Ishikawa (cell line): ENCODE measurements around the gene GKN2.
A peak's percentile ranks its signal among the peaks of the same experiment; 100 is the strongest.

ENCODE experiments used
- CEBPB ChIP-seq: IDR thresholded peaks from 2 replicates; pipeline ENCODE4 v1.6.1; 2012
- CREB1 ChIP-seq: IDR thresholded peaks from 2 replicates; pipeline ENCODE4 v1.6.1; 2012; ENCODE audit warnings: low read depth
- EGR1 ChIP-seq: IDR thresholded peaks from 2 replicates; pipeline ENCODE4 v1.6.1; 2012
- EP300 ChIP-seq: IDR thresholded peaks from 2 replicates; pipeline ENCODE4 v1.6.1; 2012; ENCODE audit warnings: borderline replicate concordance
- FOXM1 ChIP-seq: IDR thresholded peaks from 2 replicates; pipeline ENCODE4 v1.6.1; 2012; ENCODE audit warnings: low read depth, borderline replicate concordance
- MAX ChIP-seq: IDR thresholded peaks from 2 replicates; pipeline ENCODE4 v1.6.1; 2012
- NFIC ChIP-seq: IDR thresholded peaks from 2 replicates; pipeline ENCODE4 v1.6.1; 2012
- RAD21 ChIP-seq: IDR thresholded peaks from 2 replicates; pipeline ENCODE4 v1.6.1; 2012; ENCODE audit warnings: low read depth
- REST ChIP-seq: IDR thresholded peaks from 2 replicates; pipeline ENCODE4 v1.6.1; 2012; ENCODE audit warnings: low read depth, mild to moderate bottlenecking
- TAF1 ChIP-seq: IDR thresholded peaks from 2 replicates; pipeline ENCODE4 v1.6.1; 2012; ENCODE audit warnings: low read depth, mild to moderate bottlenecking
- TCF12 ChIP-seq: IDR thresholded peaks from 2 replicates; pipeline ENCODE4 v1.6.1; 2012; ENCODE audit warnings: low read depth
- TEAD4 ChIP-seq: IDR thresholded peaks from 2 replicates; pipeline ENCODE4 v1.6.1; 2012
- USF1 ChIP-seq: IDR thresholded peaks from 2 replicates; pipeline ENCODE4 v1.6.1; 2012
- YY1 ChIP-seq: IDR thresholded peaks from 2 replicates; pipeline ENCODE4 v1.6.1; 2012; ENCODE audit warnings: low read depth
- ZBTB7A ChIP-seq: IDR thresholded peaks from 2 replicates; pipeline ENCODE4 v1.6.1; 2012; ENCODE audit warnings: low read depth

GKN2 gene

GRCh38 chr2:68926796-68927195, 25.9 kb downstream of the GKN2 start:
- TF ChIP-seq NFIC: peak; percentile 78
- TF ChIP-seq EP300: no peak
- peak; percentile 32; the same call in 1 of the 2 replicates for TF ChIP-seq MAX
- TF ChIP-seq EGR1: no peak
- TF ChIP-seq RAD21: no peak

- TF ChIP-seq RAD21 (peak; percentile 95), FOXM1 (no peak)
Measured at GRCh38 chr2:68925295-68925896, 27.3 kb downstream of the GKN2 start.

- TF ChIP-seq CEBPB (no peak), YY1 (no peak), TAF1 (no peak), RAD21 (no peak), TCF12 (no peak), CREB1 (no peak), REST (no peak), MAX (no peak), USF1 (no peak), ZBTB7A (no peak), FOXM1 (no peak), TEAD4 (no peak), EGR1 (no peak), NFIC (no peak)
Measured at GRCh38 chr2:68921646-68922045, 31.0 kb downstream of the GKN2 start.

GRCh38 chr2:68920481-68921170, 32.1 kb downstream of the GKN2 start:
- TF ChIP-seq CREB1 (no peak), YY1 (no peak), REST (no peak)

- TF ChIP-seq TCF12: no peak
- TF ChIP-seq FOXM1: 0 out of 2 replicates have a peak, but pooled peaks have one; percentile 17
- no peak for TF ChIP-seq REST
- TF ChIP-seq TEAD4: peak; percentile 51
- TF ChIP-seq YY1: no peak
- peak; percentile 46; the same call in 1 of the 2 replicates for TF ChIP-seq EP300
Measured at GRCh38 chr2:68918497-68918896, 34.2 kb downstream of the GKN2 start.
